ENCODE measurements around the gene MEX3C. TPM values are rescaled to one million over a fixed set of nuclear protein-coding genes. Genes with fewer than 3 reads are reported as not detected.

The MEX3C gene
- polyA plus RNA-seq, 3 donors from 2014 or later, result 10.0 to 18.1 (median 10.7) TPM

- H3K4me3 Mint-ChIP-seq, result peak overlapping the region; percentile 62 to 78 (median 68)
- peaks cover 5 to 12% (median 12%) of the 10 kb centered on the region in 3 donors for H3K27me3 Mint-ChIP-seq (ENCODE audit: low read depth in 3 of 3)
- peaks cover 78 to 86% of the 10 kb centered on the region in 2 donors for H3K4me1 Mint-ChIP-seq
- DNase-seq, result peak; percentile 46 to 51 (median 47)
- peaks cover 0 to 14% (median 10%) of the 10 kb centered on the region in 3 donors for H3K36me3 Mint-ChIP-seq
- peak overlapping the region; percentile 65 to 92 (median 86) for H3K27ac Mint-ChIP-seq
- no peaks in the 10 kb centered on the region for H3K9me3 Mint-ChIP-seq
Observed at GRCh38 chr18:51164342-51164741, 33.1 kb downstream of the MEX3C start.

- Mint-ChIP-seq H3K4me1 (peaks cover 76 to 86% of the 10 kb centered on the region in 2 donors), H3K27me3 (ENCODE audit: low read depth in 3 of 3) (peaks cover 0 to 5% (median 4%) of the 10 kb centered on the region in 3 donors), H3K27ac (peak overlapping the region; percentile 83 to 93 (median 88)), H3K4me3 (peak overlapping the region; percentile 67 to 87 (median 71)), H3K9me3 (no peaks in the 10 kb centered on the region), H3K36me3 (peaks cover 0 to 12% (median 7%) of the 10 kb centered on the region in 3 donors)
- DNase-seq, result no peak
Observed at GRCh38 chr18:51163543-51163942, 33.9 kb downstream of the MEX3C start.

- Mint-ChIP-seq H3K36me3 (peaks cover 0 to 12% (median 0%) of the 10 kb centered on the region in 3 donors), H3K27ac (peak overlapping the region; percentile 83 to 93 (median 88)), H3K4me1 (peaks cover 69 to 86% of the 10 kb centered on the region in 2 donors), H3K27me3 (ENCODE audit: low read depth in 3 of 3) (peaks cover 0 to 4% (median 4%) of the 10 kb centered on the region in 3 donors), H3K4me3 (peak overlapping the region; percentile 60 to 87 (median 71)), H3K9me3 (no peaks in the 10 kb centered on the region)
- DNase-seq, result peak; percentile 63 to 72 (median 71)
Observed at GRCh38 chr18:51162617-51163016, 34.9 kb downstream of the MEX3C start.

GRCh38 chr18:51160646-51161045, 36.8 kb downstream of the MEX3C start:
- DNase-seq, result no peak
- peaks cover 0 to 4% (median 2%) of the 10 kb centered on the region in 3 donors for H3K27me3 Mint-ChIP-seq (ENCODE audit: low read depth in 3 of 3)
- H3K4me3 Mint-ChIP-seq, result peak overlapping the region in 1 of 5 donors; percentile 33
- no peaks in the 10 kb centered on the region for H3K9me3 Mint-ChIP-seq
- no peak overlapping the region for H3K27ac Mint-ChIP-seq
- peaks cover 67 to 85% of the 10 kb centered on the region in 2 donors for H3K4me1 Mint-ChIP-seq
- H3K36me3 Mint-ChIP-seq, result peaks cover 0 to 9% (median 0%) of the 10 kb centered on the region in 3 donors

GRCh38 chr18:51157215-51157614, 40.3 kb downstream of the MEX3C start:
- Mint-ChIP-seq H3K36me3 (peaks cover 0 to 4% (median 0%) of the 10 kb centered on the region in 3 donors), H3K4me3 (no peak overlapping the region), H3K27ac (peak overlapping the region in 3 of 6 donors; percentile 14 to 65 (median 62)), H3K27me3 (ENCODE audit: low read depth in 3 of 3) (peaks cover 5 to 11% (median 10%) of the 10 kb centered on the region in 3 donors), H3K9me3 (no peaks in the 10 kb centered on the region), H3K4me1 (peaks cover 58 to 83% of the 10 kb centered on the region in 2 donors)
- no peak for DNase-seq

- peaks cover 9 to 21% (median 19%) of the 10 kb centered on the region in 3 donors for H3K27me3 Mint-ChIP-seq (ENCODE audit: low read depth in 3 of 3)
- peaks cover 4 to 13% (median 4%) of the 10 kb centered on the region in 3 donors for H3K36me3 Mint-ChIP-seq
- H3K4me1 Mint-ChIP-seq, result peaks cover 66 to 91% of the 10 kb centered on the region in 2 donors
- H3K4me3 Mint-ChIP-seq, result peak overlapping the region; percentile 79 to 92 (median 81)
- no peak for DNase-seq
- peak overlapping the region; percentile 97 to 100 (median 99) for H3K27ac Mint-ChIP-seq
- H3K9me3 Mint-ChIP-seq, result peaks cover 0 to 19% (median 8%) of the 10 kb centered on the region in 6 donors
Observed at GRCh38 chr18:51154431-51155063, 42.9 kb downstream of the MEX3C start.

- DNase-seq, result peak; percentile 83 to 89 (median 87)
- Mint-ChIP-seq H3K27ac (peak overlapping the region; percentile 97 to 100 (median 99)), H3K36me3 (peaks cover 2 to 13% (median 4%) of the 10 kb centered on the region in 3 donors), H3K9me3 (peaks cover 0 to 19% (median 8%) of the 10 kb centered on the region in 6 donors), H3K27me3 (ENCODE audit: low read depth in 3 of 3) (peaks cover 9 to 21% (median 19%) of the 10 kb centered on the region in 3 donors), H3K4me1 (peaks cover 62 to 84% of the 10 kb centered on the region in 2 donors), H3K4me3 (peak overlapping the region; percentile 79 to 92 (median 81))
Observed at GRCh38 chr18:51153659-51154371, 43.7 kb downstream of the MEX3C start.

- peaks cover 9 to 21% (median 19%) of the 10 kb centered on the region in 3 donors for H3K27me3 Mint-ChIP-seq (ENCODE audit: low read depth in 3 of 3)
- peaks cover 52 to 64% of the 10 kb centered on the region in 2 donors for H3K4me1 Mint-ChIP-seq
- H3K4me3 Mint-ChIP-seq, result peak overlapping the region; percentile 87 to 94 (median 90)
- H3K36me3 Mint-ChIP-seq, result peaks cover 0 to 13% (median 4%) of the 10 kb centered on the region in 3 donors
- DNase-seq, result peak; percentile 88 to 91 (median 90)
- peak overlapping the region; percentile 99 to 100 (median 99) for H3K27ac Mint-ChIP-seq
- H3K9me3 Mint-ChIP-seq, result peaks cover 0 to 19% (median 8%) of the 10 kb centered on the region in 6 donors
Observed at GRCh38 chr18:51151568-51152511, 45.6 kb downstream of the MEX3C start.

- peak overlapping the region; percentile 99 to 100 (median 99) for H3K27ac Mint-ChIP-seq
- DNase-seq, result peak in 1 of 3 donors; percentile 14
- peaks cover 0 to 13% (median 4%) of the 10 kb centered on the region in 3 donors for H3K36me3 Mint-ChIP-seq
- peak overlapping the region; percentile 87 to 94 (median 90) for H3K4me3 Mint-ChIP-seq
- H3K9me3 Mint-ChIP-seq, result peaks cover 0 to 19% (median 8%) of the 10 kb centered on the region in 6 donors
- H3K27me3 Mint-ChIP-seq (ENCODE audit: low read depth in 3 of 3), result peaks cover 9 to 21% (median 19%) of the 10 kb centered on the region in 3 donors
- peaks cover 51 to 59% of the 10 kb centered on the region in 2 donors for H3K4me1 Mint-ChIP-seq
Observed at GRCh38 chr18:51151185-51151567, 46.3 kb downstream of the MEX3C start.

- Mint-ChIP-seq H3K36me3 (peaks cover 0 to 13% (median 4%) of the 10 kb centered on the region in 3 donors), H3K9me3 (peaks cover 0 to 19% (median 8%) of the 10 kb centered on the region in 6 donors), H3K27ac (peak overlapping the region; percentile 81 to 100 (median 89)), H3K4me3 (peak overlapping the region; percentile 33 to 64 (median 51)), H3K27me3 (ENCODE audit: low read depth in 3 of 3) (peaks cover 9 to 21% (median 19%) of the 10 kb centered on the region in 3 donors), H3K4me1 (peaks cover 50 to 56% of the 10 kb centered on the region in 2 donors)
- no peak for DNase-seq
Observed at GRCh38 chr18:51150113-51150700, 47.3 kb downstream of the MEX3C start.

GRCh38 chr18:51149670-51150069, 47.8 kb downstream of the MEX3C start:
- Mint-ChIP-seq H3K27me3 (ENCODE audit: low read depth in 3 of 3) (peaks cover 9 to 21% (median 19%) of the 10 kb centered on the region in 3 donors), H3K9me3 (peaks cover 0 to 19% (median 8%) of the 10 kb centered on the region in 6 donors), H3K27ac (peak overlapping the region; percentile 81 to 100 (median 89)), H3K4me3 (peak overlapping the region in 3 of 5 donors; percentile 46 to 64 (median 56)), H3K4me1 (peaks cover 46 to 51% of the 10 kb centered on the region in 2 donors), H3K36me3 (peaks cover 0 to 13% (median 4%) of the 10 kb centered on the region in 3 donors)
- no peak for DNase-seq

- no peak for DNase-seq
- peaks cover 1 to 7% (median 7%) of the 10 kb centered on the region in 3 donors for H3K27me3 Mint-ChIP-seq (ENCODE audit: low read depth in 3 of 3)
- peaks cover 0 to 13% (median 4%) of the 10 kb centered on the region in 3 donors for H3K36me3 Mint-ChIP-seq
- H3K9me3 Mint-ChIP-seq, result peaks cover 0 to 19% (median 8%) of the 10 kb centered on the region in 6 donors
- H3K27ac Mint-ChIP-seq, result peak overlapping the region in 1 of 6 donors; percentile 3
- no peak overlapping the region for H3K4me3 Mint-ChIP-seq
- H3K4me1 Mint-ChIP-seq, result peaks cover 22 to 24% of the 10 kb centered on the region in 2 donors
Observed at GRCh38 chr18:51146909-51147308, 50.6 kb downstream of the MEX3C start.
